Cardiac septum (tissue), 1 donor: ENCODE measurements around the gene MMP26. TPM values are rescaled to one million over a fixed set of nuclear protein-coding genes. Genes with fewer than 3 reads are reported as not detected.
"Not testable (repeated sequence)": the region's sequence is repeated elsewhere in the genome, so short reads cannot be mapped to it uniquely, and the experiment has no call there.

ENCODE experiments used
- DNase-seq: peaks from one replicate; pipeline ENCODE4 v3.0.0-alpha.2; 2020; ENCODE audit warnings: low spot score
- intact Hi-C: fragments of 100-400 bp; cut with DNase I; formaldehyde crosslinking; loops from one replicate; pipeline ENCODE4 v1.14.0; 2022
- total RNA-seq: library from RNA; stranded (reverse); fragmentation: NEBNext Ultra II Directional; extraction: Animal tissue kit (Norgen Biotek cat#: 25700); gene quantifications from one replicate; pipeline ENCODE4 v1.2.1, GENCODE V29; 2021
- donor health status: DM: no; HTN: no; CAD: no.

Gene MMP26
- total RNA-seq, 1 donor from 2014 or later, result not detected

DNA sequence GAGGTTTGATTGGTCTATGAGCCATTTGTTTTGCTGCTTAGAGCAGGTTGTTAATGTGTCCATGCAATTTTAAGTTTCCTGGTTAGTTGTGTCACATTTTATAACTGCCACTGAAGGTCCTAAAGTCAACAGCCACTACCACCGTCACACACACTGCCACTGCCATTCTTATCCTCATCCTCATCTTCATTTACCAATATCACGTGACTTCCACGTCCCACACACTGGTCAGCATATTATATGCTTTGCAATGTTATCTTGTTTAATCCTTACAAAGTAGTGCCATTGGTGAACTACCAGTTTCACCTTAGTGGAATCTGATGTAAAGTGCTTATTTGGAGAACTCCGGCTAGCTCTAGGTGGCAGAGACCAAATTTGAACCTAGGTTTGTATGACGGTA lies 9.7 kb downstream of the MMP26 start:
- no peak for DNase-seq
- intact Hi-C loops, result no loop called here

DNA sequence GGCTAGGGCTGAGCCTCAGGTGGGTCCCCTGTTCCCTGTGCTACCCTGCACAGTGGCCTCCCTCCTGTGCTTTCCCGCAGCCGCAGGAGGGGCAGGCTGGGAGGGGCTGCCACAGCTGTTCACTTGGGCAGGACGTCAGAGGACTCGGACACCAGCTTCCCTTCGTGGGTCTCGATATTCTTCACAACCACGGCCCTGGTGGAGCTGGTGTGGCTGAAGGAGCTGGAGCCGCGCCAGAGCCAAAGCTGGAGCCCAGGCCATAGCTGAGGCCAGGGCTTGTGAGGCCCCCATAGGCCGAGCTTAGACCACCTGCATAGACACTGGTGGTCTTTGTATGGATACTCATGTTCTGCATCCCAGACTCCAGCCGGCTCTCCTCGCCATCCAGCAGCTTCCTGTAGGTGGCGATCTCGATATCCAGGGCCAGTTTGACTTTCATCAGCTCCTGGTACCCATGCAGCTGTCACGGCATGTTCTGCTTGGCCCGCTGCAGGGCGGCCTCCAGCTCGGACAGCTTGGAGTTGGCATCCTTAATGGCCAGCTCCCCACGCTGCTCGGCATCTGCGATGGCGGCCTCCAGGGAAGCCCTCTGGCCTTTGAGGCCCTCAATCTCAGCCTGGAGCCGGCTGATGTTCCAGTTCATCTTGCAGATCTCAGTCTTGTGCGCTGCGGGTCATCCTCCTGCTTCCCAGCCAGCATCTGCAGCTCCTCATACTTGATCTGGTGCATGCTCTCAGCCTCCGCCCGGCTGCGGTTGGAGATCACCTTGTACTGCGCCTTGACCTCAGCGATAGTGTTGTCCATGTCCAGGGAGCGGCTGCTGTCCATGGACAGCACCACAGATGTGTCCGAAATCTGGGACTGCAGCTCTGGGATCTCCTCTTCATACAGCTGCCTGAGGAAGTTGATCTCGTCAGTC lies 18.3 kb downstream of the MMP26 start:
- intact Hi-C loops, result not testable (repeated sequence)

DNA sequence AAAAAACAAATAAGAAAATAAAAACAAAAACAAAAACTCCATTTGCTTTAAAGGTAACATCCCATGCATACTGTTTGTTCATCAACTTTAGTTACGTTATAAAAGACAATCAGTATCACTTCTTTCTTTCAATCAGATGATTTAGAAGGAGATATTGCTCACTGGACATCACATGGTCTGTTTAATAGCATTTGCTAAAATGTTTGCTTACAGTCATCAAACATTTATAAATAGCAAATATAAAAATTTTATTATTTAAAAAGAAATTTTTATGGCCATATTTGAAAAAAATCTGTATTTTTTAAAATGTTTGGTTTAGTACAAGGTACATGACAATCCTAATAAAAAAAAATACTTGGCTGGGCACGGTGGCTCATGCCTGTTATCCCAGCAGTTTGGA lies 22.6 kb downstream of the MMP26 start:
- intact Hi-C loops, result no loop called here
- no peak for DNase-seq

More for the DNA sequence above, 18.3 kb downstream of the MMP26 start:
- DNase-seq, result not testable (repeated sequence)

DNA sequence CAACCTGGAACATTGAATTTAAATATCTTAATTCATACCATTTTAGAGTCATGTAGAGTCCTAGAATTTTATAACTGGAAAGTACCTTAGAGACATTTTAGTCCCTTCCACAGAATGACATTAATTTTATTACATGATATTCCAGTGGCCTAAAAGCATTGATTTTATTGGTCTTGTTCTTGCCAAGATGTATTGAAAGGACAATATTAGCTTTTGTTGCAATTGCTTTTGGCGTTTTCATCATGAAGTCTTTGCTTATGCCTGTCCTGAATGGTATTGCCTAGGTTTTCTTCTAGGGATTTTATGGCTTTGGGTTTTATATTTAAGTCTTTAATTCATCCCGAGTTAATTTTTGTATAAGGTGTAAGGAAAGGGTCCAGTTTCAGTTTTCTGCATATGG lies 36.2 kb downstream of the MMP26 start:
- DNase-seq, result no peak
- intact Hi-C loops, result no loop called here

DNA sequence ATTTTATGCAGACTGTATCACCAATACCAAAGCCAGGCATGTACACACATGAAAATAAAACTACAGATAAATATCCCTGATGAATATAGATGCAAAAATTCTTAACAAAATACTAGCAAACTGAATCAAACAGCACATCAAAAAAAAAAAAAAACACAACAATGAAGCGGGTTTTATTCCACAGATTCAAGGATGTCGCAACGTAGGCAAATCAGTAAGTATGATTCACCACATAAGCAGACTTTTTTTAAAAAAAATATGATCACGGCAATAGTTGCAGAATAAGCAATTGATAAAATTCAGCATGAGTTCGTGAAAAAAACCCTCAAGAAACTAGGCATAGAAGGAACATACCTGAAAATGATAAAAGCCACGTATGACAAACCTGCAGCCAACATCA lies 43.9 kb downstream of the MMP26 start:
- DNase-seq, result no peak
- intact Hi-C loops, result no loop called here

DNA sequence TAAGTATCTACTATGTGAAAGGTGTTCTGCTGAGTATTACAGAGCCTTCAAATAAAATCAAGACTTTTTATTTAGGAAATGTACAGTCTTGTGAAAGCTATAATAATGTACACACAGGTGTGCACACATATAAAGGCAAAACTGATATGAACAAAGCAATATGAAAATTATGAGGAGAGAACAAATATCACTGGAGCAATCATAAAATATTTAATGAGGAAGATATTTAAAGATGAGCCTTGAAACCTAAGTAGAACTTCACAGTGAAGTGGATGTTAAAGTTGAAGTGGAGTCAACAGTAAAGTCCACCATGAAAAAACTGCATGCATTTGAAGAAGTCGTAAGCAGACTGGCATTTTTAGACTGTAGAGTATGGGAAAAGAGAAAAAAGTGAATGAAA lies 46.6 kb downstream of the MMP26 start:
- intact Hi-C loops, result no loop called here
- no peak for DNase-seq

Other genes starting within 250 kb of the MMP26 start
- not detected for gene OR52K1, start 222.1 kb upstream of the MMP26 start, total RNA-seq
- not detected for gene OR52M1, start 159.6 kb upstream of the MMP26 start, total RNA-seq
- gene OR52I2, start 123.0 kb upstream of the MMP26 start, total RNA-seq, result not detected
- gene OR52I1, start 110.7 kb upstream of the MMP26 start, total RNA-seq, result not detected
- gene TRIM68, start 96.6 kb upstream of the MMP26 start, total RNA-seq, result 7.8 TPM
- gene OR51D1, start 67.3 kb upstream of the MMP26 start, total RNA-seq, result not detected
- 1.00 TPM for gene OR51E1, start 60.8 kb upstream of the MMP26 start, total RNA-seq
- gene OR51E2, start 6.9 kb upstream of the MMP26 start, total RNA-seq, result not detected
- not detected for gene OR51F1, start 65.2 kb downstream of the MMP26 start, total RNA-seq
- gene OR52R1, start 99.6 kb downstream of the MMP26 start, total RNA-seq, result not detected
- not detected for gene OR51F2, start 116.5 kb downstream of the MMP26 start, total RNA-seq
- gene OR51S1, start 144.4 kb downstream of the MMP26 start, total RNA-seq, result not detected
- gene OR51T1, start 177.1 kb downstream of the MMP26 start, total RNA-seq, result not detected
- gene OR51A7, start 199.0 kb downstream of the MMP26 start, total RNA-seq, result not detected
- not detected for gene OR51G2, start 214.6 kb downstream of the MMP26 start, total RNA-seq
- not detected for gene OR51G1, start 219.6 kb downstream of the MMP26 start, total RNA-seq
- gene OR51A4, start 242.8 kb downstream of the MMP26 start, total RNA-seq, result not detected